Upper lobe of right lung (tissue), 1 donor: ENCODE results near the gene PRDM16. TPM values are rescaled to one million over a fixed set of nuclear protein-coding genes. Genes with fewer than 3 reads are reported as not detected.

Source experiments
- ATAC-seq: fragments of 200-7000 bp; cut with Tn5 transposase; one replicate; pipeline ENCODE4 v1.9.1; 2020; ENCODE audit warnings: mild to moderate bottlenecking, moderate library complexity
- DNase-seq: peaks from one replicate; pipeline ENCODE4 v3.0.0-alpha.2; 2020
- H3K27ac ChIP-seq: fragments of 200-600 bp; one replicate; pipeline ENCODE4 v1.8.0; 2022
- H3K27me3 ChIP-seq: fragments of 200-600 bp; one replicate; pipeline ENCODE4 v1.8.0; 2022; ENCODE audit warnings: mild to moderate bottlenecking
- H3K36me3 ChIP-seq: fragments of 200-600 bp; one replicate; pipeline ENCODE4 v1.8.0; 2022
- H3K4me1 ChIP-seq: fragments of 200-600 bp; one replicate; pipeline ENCODE4 v1.8.0; 2022
- H3K4me3 ChIP-seq: fragments of 200-600 bp; one replicate; pipeline ENCODE4 v1.8.0; 2022; ENCODE audit warnings: mild to moderate bottlenecking
- H3K9me3 ChIP-seq: fragments of 200-600 bp; one replicate; pipeline ENCODE4 v1.8.0; 2022
- CTCF ChIP-seq: fragments of 200-600 bp; IDR thresholded peaks from one replicate; pipeline ENCODE4 v1.8.0; 2022; ENCODE audit warnings: antibody characterized with exemption
- intact Hi-C: fragments of 100-400 bp; cut with DNase I; formaldehyde crosslinking; loops from one replicate; pipeline ENCODE4 v1.11.0; 2022
- total RNA-seq: library from RNA; stranded (reverse); fragmentation: NEBNext Ultra II Directional; extraction: Animal tissue kit (Norgen Biotek cat#: 25700); gene quantifications from one replicate; pipeline ENCODE4 v1.2.1, GENCODE V29; 2021
- donor health status: DM: no; HTN: yes; CAD: no; lungs with severe emphysema.

PRDM16 gene
- total RNA-seq, 1 donor from 2014 or later, result 21.0 TPM

- Histone ChIP-seq H3K4me3 (no peak overlapping the region), H3K27me3 (peaks cover 18% of the 10 kb centered on the region), H3K4me1 (no peaks in the 10 kb centered on the region), H3K27ac (no peak overlapping the region), H3K9me3 (no peaks in the 10 kb centered on the region), H3K36me3 (no peaks in the 10 kb centered on the region)
- intact Hi-C loops, result no loop called here
- TF ChIP-seq CTCF, result no peak
- DNase-seq (no peak), ATAC-seq (no peak)
Observed at GRCh38 chr1:3440300-3440681, 371.3 kb downstream of the PRDM16 start.

- peaks cover 18% of the 10 kb centered on the region for H3K27me3 ChIP-seq
- ATAC-seq (no peak), DNase-seq (no peak)
Observed at GRCh38 chr1:3440711-3441409, 371.9 kb downstream of the PRDM16 start.

GRCh38 chr1:3441410-3441847, 372.4 kb downstream of the PRDM16 start:
- Histone ChIP-seq H3K36me3 (no peaks in the 10 kb centered on the region), H3K4me3 (no peak overlapping the region), H3K27ac (no peak overlapping the region), H3K4me1 (no peaks in the 10 kb centered on the region), H3K27me3 (peaks cover 18% of the 10 kb centered on the region), H3K9me3 (no peaks in the 10 kb centered on the region)
- ATAC-seq (no peak), DNase-seq (no peak)
- no peak for TF ChIP-seq CTCF
- intact Hi-C loops, result no loop called here

More at GRCh38 chr1:3440711-3441409, 371.9 kb downstream of the PRDM16 start:
- Histone ChIP-seq H3K4me3 (no peak overlapping the region), H3K27ac (no peak overlapping the region), H3K36me3 (no peaks in the 10 kb centered on the region), H3K4me1 (no peaks in the 10 kb centered on the region), H3K9me3 (no peaks in the 10 kb centered on the region)
- intact Hi-C loops, result no loop called here
- TF ChIP-seq CTCF, result no peak

GRCh38 chr1:3441880-3442279, 372.9 kb downstream of the PRDM16 start:
- no peaks in the 10 kb centered on the region for H3K9me3 ChIP-seq
- no peaks in the 10 kb centered on the region for H3K4me1 ChIP-seq
- H3K36me3 ChIP-seq, result no peaks in the 10 kb centered on the region
- no peak overlapping the region for H3K4me3 ChIP-seq
- no peak for TF ChIP-seq CTCF
- DNase-seq (no peak), ATAC-seq (no peak)
- H3K27ac ChIP-seq, result no peak overlapping the region
- peaks cover 18% of the 10 kb centered on the region for H3K27me3 ChIP-seq
- intact Hi-C loops, result no loop called here

- peaks cover 18% of the 10 kb centered on the region for H3K27me3 ChIP-seq
- intact Hi-C loops, result no loop called here
- H3K27ac ChIP-seq, result no peak overlapping the region
- TF ChIP-seq CTCF, result no peak
- ATAC-seq, result no peak
- H3K4me1 ChIP-seq, result no peaks in the 10 kb centered on the region
- H3K9me3 ChIP-seq, result no peaks in the 10 kb centered on the region
- no peak for DNase-seq
- no peak overlapping the region for H3K4me3 ChIP-seq
- H3K36me3 ChIP-seq, result no peaks in the 10 kb centered on the region
Observed at GRCh38 chr1:3442331-3442730, 373.3 kb downstream of the PRDM16 start.

GRCh38 chr1:3442901-3443300, 373.9 kb downstream of the PRDM16 start:
- Histone ChIP-seq H3K36me3 (no peaks in the 10 kb centered on the region), H3K4me3 (no peak overlapping the region), H3K9me3 (no peaks in the 10 kb centered on the region), H3K27ac (no peak overlapping the region), H3K4me1 (no peaks in the 10 kb centered on the region), H3K27me3 (peaks cover 18% of the 10 kb centered on the region)
- no peak for TF ChIP-seq CTCF
- ATAC-seq, result no peak
- no peak for DNase-seq
- intact Hi-C loops, result no loop called here
